ENCODE measurements around the gene EVA1A. TPM values are rescaled to one million over a fixed set of nuclear protein-coding genes. Genes with fewer than 3 reads are reported as not detected.

The EVA1A gene
- 7.1 TPM for total RNA-seq
- 0.63 TPM for polyA plus RNA-seq

GRCh38 chr2:75560768-75561565, at the start of gene EVA1A:
TSS of gene EVA1A (minus strand) at chr2:75560939. CDS start at chr2:75518140, 42,799 bp downstream.
- WGBS: 3% methylated on average over 46 of the region's 46 CpGs
- Histone ChIP-seq H3K4me1 (ENCODE audit: insufficient read depth) (no peaks in the 10 kb centered on the region), H3K36me3 (ENCODE audit: insufficient read depth) (no peaks in the 10 kb centered on the region), H3K27ac (ENCODE audit: low read depth) (no peak within 1 kb of the TSS), H3K4me3 (ENCODE audit: low read depth, low read length) (peak within 1 kb of the TSS; percentile 57)
- no peak for DNase-seq (ENCODE audit: extremely low spot score)

- H3K4me1 ChIP-seq (ENCODE audit: insufficient read depth): no peaks in the 10 kb centered on the region
- no peak overlapping the region for H3K27ac ChIP-seq (ENCODE audit: low read depth)
- DNase-seq (ENCODE audit: extremely low spot score): no peak
- H3K4me3 ChIP-seq (ENCODE audit: low read depth, low read length): no peak overlapping the region
- no peaks in the 10 kb centered on the region for H3K36me3 ChIP-seq (ENCODE audit: insufficient read depth)
- WGBS: 75% methylated on average over 7 of the region's 7 CpGs
Measured at GRCh38 chr2:75609937-75610508, 49.3 kb upstream of the EVA1A start.

- Histone ChIP-seq H3K4me1 (ENCODE audit: insufficient read depth) (no peaks in the 10 kb centered on the region), H3K4me3 (ENCODE audit: low read depth, low read length) (no peak overlapping the region)
- WGBS: 47% methylated on average over 5 of the region's 5 CpGs
Measured at GRCh38 chr2:75609334-75609689, 48.6 kb upstream of the EVA1A start.

GRCh38 chr2:75608684-75609333, 48.1 kb upstream of the EVA1A start:
- Histone ChIP-seq H3K4me3 (ENCODE audit: low read depth, low read length) (no peak overlapping the region), H3K27ac (ENCODE audit: low read depth) (no peak overlapping the region), H3K36me3 (ENCODE audit: insufficient read depth) (no peaks in the 10 kb centered on the region), H3K4me1 (ENCODE audit: insufficient read depth) (no peaks in the 10 kb centered on the region)
- no peak for DNase-seq (ENCODE audit: extremely low spot score)
- WGBS: 15% methylated on average over 25 of the region's 25 CpGs

More at GRCh38 chr2:75609334-75609689, 48.6 kb upstream of the EVA1A start:
- H3K27ac ChIP-seq (ENCODE audit: low read depth): no peak overlapping the region
- no peak for DNase-seq (ENCODE audit: extremely low spot score)
- H3K36me3 ChIP-seq (ENCODE audit: insufficient read depth): no peaks in the 10 kb centered on the region

- Histone ChIP-seq H3K27ac (ENCODE audit: low read depth) (no peak overlapping the region), H3K4me3 (ENCODE audit: low read depth, low read length) (no peak overlapping the region), H3K4me1 (ENCODE audit: insufficient read depth) (no peaks in the 10 kb centered on the region), H3K36me3 (ENCODE audit: insufficient read depth) (no peaks in the 10 kb centered on the region)
- 63% methylated on average over 7 of the region's 7 CpGs for WGBS
- DNase-seq (ENCODE audit: extremely low spot score): no peak
Measured at GRCh38 chr2:75607988-75608683, 47.4 kb upstream of the EVA1A start.

- Histone ChIP-seq H3K4me3 (ENCODE audit: low read depth, low read length) (no peak overlapping the region), H3K4me1 (ENCODE audit: insufficient read depth) (no peaks in the 10 kb centered on the region), H3K36me3 (ENCODE audit: insufficient read depth) (no peaks in the 10 kb centered on the region), H3K27ac (ENCODE audit: low read depth) (no peak overlapping the region)
- WGBS: 96% methylated on average over 3 of the region's 3 CpGs
- no peak for DNase-seq (ENCODE audit: extremely low spot score)
Measured at GRCh38 chr2:75607400-75607798, 46.7 kb upstream of the EVA1A start.

GRCh38 chr2:75606761-75607399, 46.1 kb upstream of the EVA1A start:
- whole genome bisulfite sequencing: 86% methylated on average over 8 of the region's 8 CpGs
- Histone ChIP-seq H3K27ac (ENCODE audit: low read depth) (no peak overlapping the region), H3K36me3 (ENCODE audit: insufficient read depth) (no peaks in the 10 kb centered on the region), H3K4me3 (ENCODE audit: low read depth, low read length) (no peak overlapping the region), H3K4me1 (ENCODE audit: insufficient read depth) (no peaks in the 10 kb centered on the region)
- no peak for DNase-seq (ENCODE audit: extremely low spot score)

GRCh38 chr2:75605770-75606529, 45.2 kb upstream of the EVA1A start:
- H3K36me3 ChIP-seq (ENCODE audit: insufficient read depth): no peaks in the 10 kb centered on the region
- WGBS: 64% methylated on average over 6 of the region's 6 CpGs

GRCh38 chr2:75604484-75604883, 43.7 kb upstream of the EVA1A start:
- Histone ChIP-seq H3K4me3 (ENCODE audit: low read depth, low read length) (no peak overlapping the region), H3K4me1 (ENCODE audit: insufficient read depth) (no peaks in the 10 kb centered on the region), H3K36me3 (ENCODE audit: insufficient read depth) (no peaks in the 10 kb centered on the region), H3K27ac (ENCODE audit: low read depth) (no peak overlapping the region)
- DNase-seq (ENCODE audit: extremely low spot score): no peak
- 81% methylated on average over 4 of the region's 4 CpGs for WGBS

More at GRCh38 chr2:75605770-75606529, 45.2 kb upstream of the EVA1A start:
- H3K4me3 ChIP-seq (ENCODE audit: low read depth, low read length): no peak overlapping the region
- no peaks in the 10 kb centered on the region for H3K4me1 ChIP-seq (ENCODE audit: insufficient read depth)
- DNase-seq (ENCODE audit: extremely low spot score): no peak
- H3K27ac ChIP-seq (ENCODE audit: low read depth): no peak overlapping the region

GRCh38 chr2:75603477-75603876, 42.7 kb upstream of the EVA1A start:
- H3K27ac ChIP-seq (ENCODE audit: low read depth): no peak overlapping the region
- no peak overlapping the region for H3K4me3 ChIP-seq (ENCODE audit: low read depth, low read length)
- no peak for DNase-seq (ENCODE audit: extremely low spot score)
- H3K4me1 ChIP-seq (ENCODE audit: insufficient read depth): no peaks in the 10 kb centered on the region
- H3K36me3 ChIP-seq (ENCODE audit: insufficient read depth): no peaks in the 10 kb centered on the region
- 85% methylated on average over 1 of the region's 1 CpG for WGBS

- no peak for DNase-seq (ENCODE audit: extremely low spot score)
- 44% methylated on average over 6 of the region's 6 CpGs for WGBS
- H3K27ac ChIP-seq (ENCODE audit: low read depth): no peak overlapping the region
- H3K36me3 ChIP-seq (ENCODE audit: insufficient read depth): no peaks in the 10 kb centered on the region
- H3K4me1 ChIP-seq (ENCODE audit: insufficient read depth): no peaks in the 10 kb centered on the region
- no peak overlapping the region for H3K4me3 ChIP-seq (ENCODE audit: low read depth, low read length)
Measured at GRCh38 chr2:75602724-75603342, 42.1 kb upstream of the EVA1A start.

GRCh38 chr2:75600461-75601011, 39.8 kb upstream of the EVA1A start:
- no peak overlapping the region for H3K27ac ChIP-seq (ENCODE audit: low read depth)
- H3K4me3 ChIP-seq (ENCODE audit: low read depth, low read length): no peak overlapping the region
- no peaks in the 10 kb centered on the region for H3K4me1 ChIP-seq (ENCODE audit: insufficient read depth)
- no peaks in the 10 kb centered on the region for H3K36me3 ChIP-seq (ENCODE audit: insufficient read depth)
- no peak for DNase-seq (ENCODE audit: extremely low spot score)
- WGBS: 73% methylated on average over 4 of the region's 4 CpGs
